Neural cell (in vitro differentiated cells): ENCODE data around the gene AK5. TPM values are rescaled to one million over a fixed set of nuclear protein-coding genes. Genes with fewer than 3 reads are reported as not detected.

ENCODE experiments used
- H2AFZ ChIP-seq: fragments of 200-600, 300-800 bp; sonication (generic), shearing (Covaris generic); 2 replicates; pipeline ENCODE4 v1.6.0; 2014; ENCODE audit warnings: low read depth, mild to moderate bottlenecking, antibody characterized with exemption, low read length, moderate library complexity
- H3F3A ChIP-seq: fragments of 200-600 bp; shearing (Covaris generic); 2 replicates; pipeline ENCODE4 v1.6.1; 2016; ENCODE audit warnings: mild to moderate bottlenecking, moderate library complexity, mixed read lengths, antibody characterized with exemption, low read length; ENCODE audit not compliant: insufficient read depth, poor library complexity, severe bottlenecking
- H3K27ac ChIP-seq: fragments of 200-600, 300-800 bp; sonication (generic), shearing (Covaris generic); 2 replicates; pipeline ENCODE4 v1.5.1; 2014; ENCODE audit warnings: mild to moderate bottlenecking, low read length, moderate library complexity
- H3K27me3 ChIP-seq: fragments of 300-800, 200-600 bp; sonication (generic), shearing (Covaris generic); 2 replicates; pipeline ENCODE4 v1.6.0; 2014; ENCODE audit warnings: mild to moderate bottlenecking, low read depth, low read length, moderate library complexity; ENCODE audit not compliant: insufficient read depth
- H3K36me3 ChIP-seq: fragments of 300-800, 200-600 bp; sonication (generic), shearing (Covaris generic); 2 replicates; pipeline ENCODE4 v1.5.1; 2014; ENCODE audit warnings: mild to moderate bottlenecking, antibody characterized with exemption, low read length, moderate library complexity; ENCODE audit not compliant: insufficient read depth
- H3K4me2 ChIP-seq: fragments of 300-800, 200-600 bp; sonication (generic), shearing (Covaris generic); 2 replicates; pipeline ENCODE4 v1.6.0; 2014; ENCODE audit warnings: mild to moderate bottlenecking, low read length
- H3K4me3 ChIP-seq: fragments of 300-800, 200-600 bp; sonication (generic), shearing (Covaris generic); 2 replicates; pipeline ENCODE4 v1.5.1; 2014; ENCODE audit warnings: mild to moderate bottlenecking, low read length, moderate library complexity
- H3K79me2 ChIP-seq: fragments of 200-600 bp; shearing (Covaris generic); replicated peaks from 2 replicates; pipeline ENCODE4 v1.6.0; 2014; ENCODE audit warnings: mild to moderate bottlenecking, low read length, moderate library complexity; ENCODE audit not compliant: insufficient read depth
- H3K9ac ChIP-seq: fragments of 300-800, 200-600 bp; sonication (generic), shearing (Covaris generic); 2 replicates; pipeline ENCODE4 v1.6.1; 2016; ENCODE audit warnings: mild to moderate bottlenecking, low read length, mixed read lengths
- H3K9me2 ChIP-seq: fragments of 200-600 bp; shearing (Covaris generic); 2 replicates; pipeline ENCODE4 v1.6.1; 2016; ENCODE audit warnings: mild to moderate bottlenecking, low read length, mixed read lengths; ENCODE audit not compliant: insufficient read depth
- H3K9me3 ChIP-seq: fragments of 200-600, 300-800 bp; sonication (generic), shearing (Covaris generic); 2 replicates; pipeline ENCODE4 v1.6.1; 2016; ENCODE audit warnings: mild to moderate bottlenecking, mixed run types, low read length, moderate library complexity, mixed read lengths
- H4K20me1 ChIP-seq: fragments of 200-600 bp; shearing (Covaris generic); 2 replicates; pipeline ENCODE4 v1.6.1; 2016; ENCODE audit warnings: mild to moderate bottlenecking, mixed run types; ENCODE audit not compliant: insufficient read depth
- CTCF ChIP-seq: fragments of 450-650 bp; IDR thresholded peaks from 2 replicates; pipeline ENCODE4 v1.5.1; 2014; ENCODE audit warnings: antibody characterized with exemption, mild to moderate bottlenecking, moderate library complexity; ENCODE audit not compliant: poor library complexity, severe bottlenecking
- EP300 ChIP-seq: fragments of 450-650 bp; conservative IDR thresholded peaks from 2 replicates; pipeline ENCODE4 v1.6.1; 2014; ENCODE audit warnings: antibody characterized with exemption, mild to moderate bottlenecking, moderate library complexity; ENCODE audit not compliant: poor library complexity, severe bottlenecking
- EZH2 ChIP-seq: fragments of 200-600, 300-800 bp; shearing (Covaris generic), sonication (generic); IDR thresholded peaks from 2 replicates; pipeline ENCODE4 v1.6.1; 2014; ENCODE audit warnings: antibody characterized with exemption, low read length, borderline replicate concordance, mild to moderate bottlenecking; ENCODE audit not compliant: insufficient read depth, poor library complexity, severe bottlenecking
- MXI1 ChIP-seq: fragments of 450-650 bp; conservative IDR thresholded peaks from 2 replicates; pipeline ENCODE4 v1.6.1; 2014; ENCODE audit warnings: antibody characterized with exemption, mild to moderate bottlenecking; ENCODE audit not compliant: poor library complexity, severe bottlenecking
- POLR2AphosphoS5 ChIP-seq: IDR thresholded peaks from 2 replicates; pipeline ENCODE4 v1.6.1; 2012
- RAD21 ChIP-seq: fragments of 450-650 bp; conservative IDR thresholded peaks from 2 replicates; pipeline ENCODE4 v1.6.1; 2014; ENCODE audit warnings: antibody characterized with exemption, mild to moderate bottlenecking, moderate library complexity
- REST ChIP-seq: IDR thresholded peaks from 2 replicates; pipeline ENCODE4 v1.6.1; 2012; ENCODE audit warnings: borderline replicate concordance
- SMC3 ChIP-seq: fragments of 450-650 bp; conservative IDR thresholded peaks from 2 replicates; pipeline ENCODE4 v1.6.1; 2014; ENCODE audit warnings: antibody characterized with exemption, mild to moderate bottlenecking, moderate library complexity; ENCODE audit not compliant: poor library complexity
- TAF1 ChIP-seq: IDR thresholded peaks from 2 replicates; pipeline ENCODE4 v1.6.1; 2012; ENCODE audit warnings: low read depth
- polyA plus RNA-seq: library from polyadenylated mRNA; depleted of rRNA; stranded (reverse); fragments of >200 nt; gene quantifications from 2 replicates; pipeline ENCODE4 v1.2.3, GENCODE V29; 2014

AK5 gene
- polyA plus RNA-seq, 1 donor from 2014 or later: 7.1 TPM

GRCh38 chr1:77546890-77547289, 265.1 kb downstream of the AK5 start:
- H3K4me2 ChIP-seq: no peak overlapping the region
- H3K9me2 ChIP-seq: no peaks in the 10 kb centered on the region
- H3K79me2 ChIP-seq: no peaks in the 10 kb centered on the region
- H3K27me3 ChIP-seq: no peaks in the 10 kb centered on the region
- H3K4me3 ChIP-seq: no peak overlapping the region
- TF ChIP-seq MXI1: no peak
- H3K27ac ChIP-seq: no peak overlapping the region
- H3K9ac ChIP-seq: no peak overlapping the region
- no peak overlapping the region for H2AFZ ChIP-seq
- H4K20me1 ChIP-seq: no peaks in the 10 kb centered on the region
- no peaks in the 10 kb centered on the region for H3K36me3 ChIP-seq
- no peaks in the 10 kb centered on the region for H3F3A ChIP-seq
- H3K9me3 ChIP-seq: no peaks in the 10 kb centered on the region

- no peak overlapping the region for H3K9ac ChIP-seq
- H4K20me1 ChIP-seq: no peaks in the 10 kb centered on the region
- no peaks in the 10 kb centered on the region for H3F3A ChIP-seq
- TF ChIP-seq MXI1: no peak
- TF ChIP-seq REST: no peak
- no peak for TF ChIP-seq RAD21
- TF ChIP-seq CTCF: no peak
- no peak for TF ChIP-seq EP300
- no peak for TF ChIP-seq SMC3
- no peak for TF ChIP-seq EZH2
- TF ChIP-seq TAF1: no peak
- TF ChIP-seq POLR2AphosphoS5: no peak
- H3K27me3 ChIP-seq: no peaks in the 10 kb centered on the region
- no peaks in the 10 kb centered on the region for H3K36me3 ChIP-seq
- H2AFZ ChIP-seq: no peak overlapping the region
- no peaks in the 10 kb centered on the region for H3K9me3 ChIP-seq
- H3K27ac ChIP-seq: no peak overlapping the region
- H3K4me3 ChIP-seq: no peak overlapping the region
- H3K79me2 ChIP-seq: no peaks in the 10 kb centered on the region
- H3K4me2 ChIP-seq: no peak overlapping the region
- no peaks in the 10 kb centered on the region for H3K9me2 ChIP-seq
Measured at GRCh38 chr1:77548285-77548684, 266.5 kb downstream of the AK5 start.

- Histone ChIP-seq H4K20me1 (no peaks in the 10 kb centered on the region), H2AFZ (no peak overlapping the region), H3K9me3 (no peaks in the 10 kb centered on the region), H3F3A (no peaks in the 10 kb centered on the region), H3K4me3 (no peak overlapping the region), H3K36me3 (no peaks in the 10 kb centered on the region), H3K79me2 (no peaks in the 10 kb centered on the region), H3K9ac (no peak overlapping the region), H3K27ac (no peak overlapping the region), H3K9me2 (no peaks in the 10 kb centered on the region), H3K4me2 (no peak overlapping the region), H3K27me3 (no peaks in the 10 kb centered on the region)
- TF ChIP-seq SMC3 (no peak), CTCF (no peak), RAD21 (no peak), EP300 (no peak), EZH2 (no peak), TAF1 (no peak), REST (no peak), POLR2AphosphoS5 (no peak), MXI1 (no peak)
Measured at GRCh38 chr1:77550135-77550534, 268.3 kb downstream of the AK5 start.
